Measurements from ENCODE around the gene FCRLA. TPM values are rescaled to one million over a fixed set of nuclear protein-coding genes. Genes with fewer than 3 reads are reported as not detected.
A peak's percentile ranks its signal among the peaks of the same experiment; 100 is the strongest.

FCRLA gene
- total RNA-seq, 4 donors from 2014 or later: not detected

DNA sequence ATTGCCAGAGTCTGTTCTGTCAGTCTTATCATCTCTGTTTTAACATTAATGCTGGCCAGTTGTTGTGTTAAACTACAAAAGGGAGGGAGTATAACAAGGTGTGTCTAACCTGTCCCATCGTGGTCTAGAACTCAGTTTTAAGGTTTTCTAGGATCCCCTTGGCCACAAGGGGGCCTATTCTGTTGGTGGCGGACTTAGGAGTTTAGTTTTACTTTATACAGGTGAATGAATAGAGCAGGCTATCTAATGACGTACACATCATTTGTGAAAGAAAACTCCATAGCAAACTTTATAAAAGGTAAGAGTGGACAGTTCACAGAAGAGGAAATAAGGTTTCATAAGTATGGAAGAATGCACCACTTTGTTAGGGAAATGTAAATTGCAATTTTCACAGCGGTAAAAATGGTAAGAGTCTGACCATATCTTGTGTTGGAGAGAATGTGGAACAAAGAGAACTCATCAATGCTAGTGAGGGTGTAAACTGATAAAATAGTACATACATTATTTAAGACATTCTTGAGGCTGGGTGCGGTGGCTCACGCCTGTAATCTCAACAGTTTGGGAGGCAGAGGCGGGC, 56.6 kb downstream of the FCRLA start:
- TF ChIP-seq, protein P1, sequence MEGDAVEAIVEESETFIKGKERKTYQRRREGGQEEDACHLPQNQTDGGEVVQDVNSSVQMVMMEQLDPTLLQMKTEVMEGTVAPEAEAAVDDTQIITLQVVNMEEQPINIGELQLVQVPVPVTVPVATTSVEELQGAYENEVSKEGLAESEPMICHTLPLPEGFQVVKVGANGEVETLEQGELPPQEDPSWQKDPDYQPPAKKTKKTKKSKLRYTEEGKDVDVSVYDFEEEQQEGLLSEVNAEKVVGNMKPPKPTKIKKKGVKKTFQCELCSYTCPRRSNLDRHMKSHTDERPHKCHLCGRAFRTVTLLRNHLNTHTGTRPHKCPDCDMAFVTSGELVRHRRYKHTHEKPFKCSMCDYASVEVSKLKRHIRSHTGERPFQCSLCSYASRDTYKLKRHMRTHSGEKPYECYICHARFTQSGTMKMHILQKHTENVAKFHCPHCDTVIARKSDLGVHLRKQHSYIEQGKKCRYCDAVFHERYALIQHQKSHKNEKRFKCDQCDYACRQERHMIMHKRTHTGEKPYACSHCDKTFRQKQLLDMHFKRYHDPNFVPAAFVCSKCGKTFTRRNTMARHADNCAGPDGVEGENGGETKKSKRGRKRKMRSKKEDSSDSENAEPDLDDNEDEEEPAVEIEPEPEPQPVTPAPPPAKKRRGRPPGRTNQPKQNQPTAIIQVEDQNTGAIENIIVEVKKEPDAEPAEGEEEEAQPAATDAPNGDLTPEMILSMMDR (IDR thresholded peaks at IDR 0.05 in 4 of 5, conservative IDR thresholded peaks at IDR 0.05 in 1 of 5): peak in 2 of 5 experiments; percentile 9 to 44
- no peak for TF ChIP-seq POLR2A (IDR thresholded peaks at IDR 0.05)
- intact Hi-C loops (cut with DNase I; ENCODE audit: low total_unique reads): no loop called here
- no peak overlapping the region for H3K27ac ChIP-seq
- H3K4me3 ChIP-seq: no peak overlapping the region
- peaks cover 0 to 3% of the 10 kb centered on the region in 2 donors for H3K36me3 ChIP-seq
- no peaks in the 10 kb centered on the region for H3K27me3 ChIP-seq
- no peaks in the 10 kb centered on the region for H3K9me3 ChIP-seq
- ATAC-seq: no peak
- in situ Hi-C loops (cut with MboI; ENCODE audit: low sequenced_read_pairs in 4 of 4): loop anchor here in 2 of 4 donors (25.0 kb wide), 2 partner anchors 576 to 1426 kb away; partner anchors contain the start of genes ADAMTS4 (in 1 of the 2), B4GALT3 (in 1 of the 2), COPA (in 1 of the 2) and NCSTN (in 1 of the 2)
- peaks cover 18 to 19% of the 10 kb centered on the region in 2 donors for H3K4me1 ChIP-seq
- no peak for DNase-seq

Other genes starting within 250 kb of the FCRLA start
- gene FCGR2A, start 201.8 kb upstream of the FCRLA start, total RNA-seq: 1 to 10 TPM; 5.0 to 9.0 (median 7.2) TPM
- gene HSPA6, start 182.7 kb upstream of the FCRLA start, total RNA-seq: under 1 TPM in 2 of 4 donors, not detected in 2; 0.25 to 0.60 TPM
- gene FCGR3A, start 157.4 kb upstream of the FCRLA start, total RNA-seq: 1 to 10 TPM; 1.7 to 7.7 (median 3.0) TPM
- 1 to 10 TPM in 1 of 4 donors, under 1 TPM in 3; 0.38 to 1.2 (median 0.42) TPM for gene FCGR3B, start 76.1 kb upstream of the FCRLA start, total RNA-seq
- 1 to 10 TPM; 4.8 to 9.4 (median 5.8) TPM for gene FCGR2B, start 44.1 kb upstream of the FCRLA start, total RNA-seq
- gene FCRLB, start 14.3 kb downstream of the FCRLA start, total RNA-seq: not detected
- gene DUSP12, start 42.6 kb downstream of the FCRLA start, total RNA-seq: 10 to 100 TPM in 2 of 4 donors, 1 to 10 TPM in 2; 5.0 to 15.0 (median 10.0) TPM
- gene ATF6, start 59.1 kb downstream of the FCRLA start, total RNA-seq: 10 to 100 TPM; 15.3 to 20.1 (median 18.3) TPM